Right atrium auricular region (tissue), 2 donors: ENCODE results near the gene SEC24D. TPM values are rescaled to one million over a fixed set of nuclear protein-coding genes. Genes with fewer than 3 reads are reported as not detected.

Experiments used
- DNase-seq: peaks from one replicate; pipeline ENCODE4 v3.0.0-alpha.2; 2019; ENCODE audit warnings: low spot score
- H3K27ac ChIP-seq, 2 donors: fragments of 200-600 bp; sonication (generic); 1 replicate in 1 of 2; 2 replicates in 1 of 2; pipeline ENCODE4 v1.5.1; 2016 to 2019
- H3K27me3 ChIP-seq, 2 donors: fragments of 200-600 bp; sonication (generic); one replicate each; pipeline versions ENCODE4 v1.5.1 to v1.6.0; 2017 to 2019
- H3K36me3 ChIP-seq: fragments of 200-600 bp; sonication (generic); one replicate; pipeline ENCODE4 v1.5.1; 2016
- H3K4me1 ChIP-seq, 2 donors: fragments of 200-600 bp; sonication (generic); one replicate each; pipeline versions ENCODE4 v1.5.1 to v1.6.0; 2017 to 2019
- H3K4me3 ChIP-seq, 2 donors: fragments of 200-600 bp; sonication (generic); 1 replicate in 1 of 2; 2 replicates in 1 of 2; pipeline ENCODE4 v1.5.1; 2017 to 2019; ENCODE audit warnings: mild to moderate bottlenecking in 1 of 2, moderate library complexity in 1 of 2
- H3K9me3 ChIP-seq, 2 donors: fragments of 200-600 bp; sonication (generic); one replicate each; pipeline ENCODE4 v1.5.1; 2019
- total RNA-seq, 2 donors: library from RNA; depleted of rRNA; stranded (reverse); fragments of >200 nt; gene quantifications; one replicate each; pipeline ENCODE4 v1.1.0, GENCODE V29; 2016
- TF ChIP-seq, protein P1 (sequence below), 2 donors: fragments of 200-600 bp; sonication (generic); IDR thresholded peaks; one replicate each; pipeline ENCODE4 v1.5.1; 2019; ENCODE audit warnings: antibody characterized with exemption in 2 of 2

The SEC24D gene
- total RNA-seq, 2 donors from 2014 or later, result 25.8 to 33.4 TPM

- no peaks in the 10 kb centered on the region for H3K36me3 ChIP-seq
- H3K9me3 ChIP-seq, result no peaks in the 10 kb centered on the region
- no peak overlapping the region for H3K4me3 ChIP-seq
- no peaks in the 10 kb centered on the region for H3K27me3 ChIP-seq
- TF ChIP-seq, protein P1, sequence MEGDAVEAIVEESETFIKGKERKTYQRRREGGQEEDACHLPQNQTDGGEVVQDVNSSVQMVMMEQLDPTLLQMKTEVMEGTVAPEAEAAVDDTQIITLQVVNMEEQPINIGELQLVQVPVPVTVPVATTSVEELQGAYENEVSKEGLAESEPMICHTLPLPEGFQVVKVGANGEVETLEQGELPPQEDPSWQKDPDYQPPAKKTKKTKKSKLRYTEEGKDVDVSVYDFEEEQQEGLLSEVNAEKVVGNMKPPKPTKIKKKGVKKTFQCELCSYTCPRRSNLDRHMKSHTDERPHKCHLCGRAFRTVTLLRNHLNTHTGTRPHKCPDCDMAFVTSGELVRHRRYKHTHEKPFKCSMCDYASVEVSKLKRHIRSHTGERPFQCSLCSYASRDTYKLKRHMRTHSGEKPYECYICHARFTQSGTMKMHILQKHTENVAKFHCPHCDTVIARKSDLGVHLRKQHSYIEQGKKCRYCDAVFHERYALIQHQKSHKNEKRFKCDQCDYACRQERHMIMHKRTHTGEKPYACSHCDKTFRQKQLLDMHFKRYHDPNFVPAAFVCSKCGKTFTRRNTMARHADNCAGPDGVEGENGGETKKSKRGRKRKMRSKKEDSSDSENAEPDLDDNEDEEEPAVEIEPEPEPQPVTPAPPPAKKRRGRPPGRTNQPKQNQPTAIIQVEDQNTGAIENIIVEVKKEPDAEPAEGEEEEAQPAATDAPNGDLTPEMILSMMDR (IDR thresholded peaks at IDR 0.05), result no peak
- peaks cover 0 to 45% of the 10 kb centered on the region in 2 donors for H3K4me1 ChIP-seq
- peak overlapping the region in 1 of 2 donors; percentile 24 for H3K27ac ChIP-seq
- no peak for DNase-seq
These were observed 59.6 kb downstream of the SEC24D start for GRCh38 chr4:118776157-118776954.

- TF ChIP-seq, protein P1 (IDR thresholded peaks at IDR 0.05), result no peak
- no peak for DNase-seq
- H3K27ac ChIP-seq, result no peak overlapping the region
- no peaks in the 10 kb centered on the region for H3K36me3 ChIP-seq
- H3K27me3 ChIP-seq, result no peaks in the 10 kb centered on the region
- H3K4me1 ChIP-seq, result peaks cover 0 to 55% of the 10 kb centered on the region in 2 donors
- no peaks in the 10 kb centered on the region for H3K9me3 ChIP-seq
- H3K4me3 ChIP-seq, result no peak overlapping the region
These were observed 60.5 kb downstream of the SEC24D start for GRCh38 chr4:118775405-118775804.

DNA sequence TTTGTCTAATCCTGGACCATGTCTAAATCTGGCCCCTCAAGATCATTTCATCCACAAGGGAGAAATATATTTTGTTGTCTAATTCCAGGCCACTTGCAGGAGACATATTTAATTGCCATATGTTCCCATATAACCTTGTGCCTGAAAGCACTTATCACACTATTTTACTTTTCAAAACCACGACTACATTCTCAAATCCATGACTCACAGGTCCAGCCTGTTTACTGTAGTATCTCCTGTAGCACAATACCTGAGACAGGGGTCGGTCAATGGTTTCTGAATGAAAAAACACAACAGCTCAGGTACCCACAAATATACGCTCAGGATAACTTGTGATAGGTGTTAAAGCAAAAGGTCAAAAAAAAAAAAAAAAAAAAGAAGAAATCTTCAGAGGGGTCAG lies 60.9 kb downstream of the SEC24D start:
- no peaks in the 10 kb centered on the region for H3K36me3 ChIP-seq
- TF ChIP-seq, protein P1 (IDR thresholded peaks at IDR 0.05), result no peak
- no peak overlapping the region for H3K4me3 ChIP-seq
- H3K4me1 ChIP-seq, result peaks cover 0 to 59% of the 10 kb centered on the region in 2 donors
- H3K9me3 ChIP-seq, result no peaks in the 10 kb centered on the region
- no peaks in the 10 kb centered on the region for H3K27me3 ChIP-seq
- DNase-seq, result no peak
- H3K27ac ChIP-seq, result no peak overlapping the region

DNA sequence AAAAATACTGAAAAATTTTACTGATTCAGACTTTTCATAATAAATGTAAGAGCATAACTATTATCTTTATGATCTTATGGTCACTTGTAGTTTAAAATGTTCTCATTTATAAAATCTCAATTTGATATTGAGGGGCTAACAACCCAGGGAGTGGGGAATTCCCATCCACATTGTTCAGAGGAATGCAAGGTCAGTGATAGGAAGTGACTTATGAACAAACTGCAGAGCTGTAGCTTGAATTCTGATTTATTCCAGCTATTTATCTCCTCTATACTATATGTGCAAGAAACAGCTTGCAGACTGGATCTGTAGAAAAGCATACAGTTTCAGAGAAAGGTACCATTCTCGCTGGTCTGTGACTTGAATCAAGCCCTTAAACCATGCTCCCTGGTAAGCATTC lies 61.6 kb downstream of the SEC24D start:
- no peaks in the 10 kb centered on the region for H3K36me3 ChIP-seq
- no peak overlapping the region for H3K27ac ChIP-seq
- H3K4me3 ChIP-seq, result no peak overlapping the region
- H3K27me3 ChIP-seq, result no peaks in the 10 kb centered on the region
- no peak for DNase-seq
- no peaks in the 10 kb centered on the region for H3K9me3 ChIP-seq
- peaks cover 0 to 66% of the 10 kb centered on the region in 2 donors for H3K4me1 ChIP-seq
- TF ChIP-seq, protein P1 (IDR thresholded peaks at IDR 0.05), result no peak

GRCh38 chr4:118773429-118773792 lies 62.5 kb downstream of the SEC24D start:
- TF ChIP-seq, protein P1 (IDR thresholded peaks at IDR 0.05), result no peak

More at GRCh38 chr4:118773429-118773792, 62.5 kb downstream of the SEC24D start:
- H3K27me3 ChIP-seq, result no peaks in the 10 kb centered on the region
- DNase-seq, result no peak
- H3K9me3 ChIP-seq, result no peaks in the 10 kb centered on the region
- peak overlapping the region; percentile 4 to 27 for H3K27ac ChIP-seq
- H3K36me3 ChIP-seq, result no peaks in the 10 kb centered on the region
- peaks cover 0 to 69% of the 10 kb centered on the region in 2 donors for H3K4me1 ChIP-seq
- H3K4me3 ChIP-seq, result no peak overlapping the region
